SHP77 (cell line): ENCODE measurements around the gene GRAMD2B.
"Not testable (repeated sequence)": the region's sequence is repeated elsewhere in the genome, so short reads cannot be mapped to it uniquely, and the experiment has no call there.

Experiments used
- DNase-seq, 2 experiments: peaks; one replicate each; lab custom pipeline; 2025; lab: John Stamatoyannopoulos, UW

GRAMD2B gene

GRCh38 chr5:126450346-126450745 is 27.1 kb downstream of the GRAMD2B start:
- DNase-seq, result no peak

- DNase-seq, result no peak
Observed at GRCh38 chr5:126450907-126451306, 27.7 kb downstream of the GRAMD2B start.

- no peak for DNase-seq
Observed at GRCh38 chr5:126452477-126452876, 29.3 kb downstream of the GRAMD2B start.

GRCh38 chr5:126454081-126454480 is 30.9 kb downstream of the GRAMD2B start:
- no peak for DNase-seq

GRCh38 chr5:126454535-126454934 is 31.3 kb downstream of the GRAMD2B start:
- DNase-seq, result no peak

- DNase-seq, result no peak
Observed at GRCh38 chr5:126455264-126455663, 32.1 kb downstream of the GRAMD2B start.

GRCh38 chr5:126455728-126456127 is 32.5 kb downstream of the GRAMD2B start:
- DNase-seq, result no peak

GRCh38 chr5:126456217-126456820 is 33.1 kb downstream of the GRAMD2B start:
- DNase-seq, result no peak

GRCh38 chr5:126460459-126460858 is 37.2 kb downstream of the GRAMD2B start:
- DNase-seq, result no peak

GRCh38 chr5:126460977-126461376 is 37.8 kb downstream of the GRAMD2B start:
- no peak for DNase-seq

GRCh38 chr5:126461838-126462237 is 38.6 kb downstream of the GRAMD2B start:
- no peak for DNase-seq

- DNase-seq, result no peak
Observed at GRCh38 chr5:126462239-126463014, 39.2 kb downstream of the GRAMD2B start.

GRCh38 chr5:126464016-126464415 is 40.8 kb downstream of the GRAMD2B start:
- DNase-seq, result no peak

GRCh38 chr5:126464959-126465358 is 41.8 kb downstream of the GRAMD2B start:
- DNase-seq, result peak; percentile 48 to 69

GRCh38 chr5:126468091-126468490 is 44.9 kb downstream of the GRAMD2B start:
- DNase-seq, result no peak

GRCh38 chr5:126469536-126470316 is 46.5 kb downstream of the GRAMD2B start:
- no peak for DNase-seq

GRCh38 chr5:126470529-126470928 is 47.3 kb downstream of the GRAMD2B start:
- not testable (repeated sequence) for DNase-seq

- no peak for DNase-seq
Observed at GRCh38 chr5:126471247-126471646, 48.0 kb downstream of the GRAMD2B start.

- DNase-seq, result no peak
Observed at GRCh38 chr5:126471875-126472537, 48.8 kb downstream of the GRAMD2B start.

GRCh38 chr5:126472538-126472889 is 49.3 kb downstream of the GRAMD2B start:
- no peak for DNase-seq

- DNase-seq, result no peak
Observed at GRCh38 chr5:126477294-126478117, 54.3 kb downstream of the GRAMD2B start.

GRCh38 chr5:126479810-126480209 is 56.6 kb downstream of the GRAMD2B start:
- DNase-seq, result no peak
